Measurements from ENCODE around the gene MCOLN2.

DNA sequence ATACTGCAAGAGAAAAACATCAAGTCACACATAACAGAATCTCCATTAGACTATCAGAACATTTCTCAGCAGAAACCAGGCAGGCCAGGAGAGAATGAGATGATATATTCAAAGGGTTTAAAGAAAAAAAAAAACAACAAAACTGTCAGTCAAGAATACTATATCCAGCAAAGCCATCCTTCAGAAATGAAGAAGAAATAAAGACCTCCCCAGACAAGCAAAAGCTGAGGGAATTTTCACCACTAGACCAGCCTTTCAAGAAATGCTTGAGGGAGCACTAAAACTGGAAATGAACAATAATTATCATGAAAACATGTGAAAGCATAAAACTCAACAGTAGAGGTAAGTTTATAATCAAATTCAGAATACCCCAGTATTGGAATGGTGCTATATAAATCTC lies 47.2 kb downstream of the MCOLN2 start:
- TF ChIP-seq EZH2 (IDR thresholded peaks at IDR 0.05; ENCODE audit: borderline replicate concordance, insufficient read depth, low read depth, low read length, poor library complexity, severe bottlenecking), result no peak
- TF ChIP-seq, protein P1, sequence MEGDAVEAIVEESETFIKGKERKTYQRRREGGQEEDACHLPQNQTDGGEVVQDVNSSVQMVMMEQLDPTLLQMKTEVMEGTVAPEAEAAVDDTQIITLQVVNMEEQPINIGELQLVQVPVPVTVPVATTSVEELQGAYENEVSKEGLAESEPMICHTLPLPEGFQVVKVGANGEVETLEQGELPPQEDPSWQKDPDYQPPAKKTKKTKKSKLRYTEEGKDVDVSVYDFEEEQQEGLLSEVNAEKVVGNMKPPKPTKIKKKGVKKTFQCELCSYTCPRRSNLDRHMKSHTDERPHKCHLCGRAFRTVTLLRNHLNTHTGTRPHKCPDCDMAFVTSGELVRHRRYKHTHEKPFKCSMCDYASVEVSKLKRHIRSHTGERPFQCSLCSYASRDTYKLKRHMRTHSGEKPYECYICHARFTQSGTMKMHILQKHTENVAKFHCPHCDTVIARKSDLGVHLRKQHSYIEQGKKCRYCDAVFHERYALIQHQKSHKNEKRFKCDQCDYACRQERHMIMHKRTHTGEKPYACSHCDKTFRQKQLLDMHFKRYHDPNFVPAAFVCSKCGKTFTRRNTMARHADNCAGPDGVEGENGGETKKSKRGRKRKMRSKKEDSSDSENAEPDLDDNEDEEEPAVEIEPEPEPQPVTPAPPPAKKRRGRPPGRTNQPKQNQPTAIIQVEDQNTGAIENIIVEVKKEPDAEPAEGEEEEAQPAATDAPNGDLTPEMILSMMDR (IDR thresholded peaks at IDR 0.05), result no peak

Data from B cell (primary cell).